ENCODE data around the gene UTP11.

GRCh38 chr1:37987679-37988078 is 24.9 kb upstream of the UTP11 start:
- no peak for TF ChIP-seq TAF1 (IDR thresholded peaks at IDR 0.05; ENCODE audit: low read depth, low read length)
- TF ChIP-seq POLR2A (IDR thresholded peaks at IDR 0.05; ENCODE audit: low read depth, low read length) = no peak
- no peak for TF ChIP-seq POLR2AphosphoS5 (IDR thresholded peaks at IDR 0.05; ENCODE audit: low read depth, low read length)
- no peak for TF ChIP-seq SPI1 (IDR thresholded peaks at IDR 0.05; ENCODE audit: low read depth, low read length)
- no peak for TF ChIP-seq PAX5 (IDR thresholded peaks at IDR 0.05; ENCODE audit: insufficient read depth, low read length, severe bottlenecking)
- no peak for TF ChIP-seq POU2F2 (IDR thresholded peaks at IDR 0.05; ENCODE audit: low read depth, low read length)
